Gastroesophageal sphincter (tissue), 4 donors: Measurements from ENCODE around the gene CD79B. TPM values are rescaled to one million over a fixed set of nuclear protein-coding genes. Genes with fewer than 3 reads are reported as not detected.

Experiments
- ATAC-seq: fragments of 150-250 bp; one replicate; pipeline ENCODE4 v1.9.1; 2016; ENCODE audit warnings: mild to moderate bottlenecking, moderate library complexity
- H3K27ac ChIP-seq, 4 donors: fragments of 200-600 bp; sonication (generic) in 3 of 4; 1 replicate in 3 of 4; 2 replicates in 1 of 4; pipeline ENCODE4 v1.5.1; 2016 to 2019
- H3K27me3 ChIP-seq: fragments of 200-600 bp; sonication (generic); one replicate; pipeline ENCODE4 v1.5.1; 2019
- H3K36me3 ChIP-seq, 2 donors: fragments of 200-600 bp; sonication (generic); one replicate each; pipeline ENCODE4 v1.5.1; 2019; ENCODE audit warnings: control low read depth in 1 of 2
- H3K4me1 ChIP-seq, 3 donors: fragments of 200-600 bp; sonication (generic); 1 replicate in 2 of 3; 2 replicates in 1 of 3; pipeline ENCODE4 v1.5.1; 2016 to 2019; ENCODE audit warnings: control low read depth in 2 of 3
- H3K4me3 ChIP-seq, 2 donors: fragments of 200-600 bp; sonication (generic); one replicate each; pipeline ENCODE4 v1.5.1; 2019; ENCODE audit warnings: mild to moderate bottlenecking in 1 of 2, moderate library complexity in 1 of 2
- H3K9me3 ChIP-seq, 3 donors: fragments of 200-600 bp; sonication (generic); one replicate each; pipeline ENCODE4 v1.5.1; 2017 to 2019; ENCODE audit warnings: control low read depth in 2 of 3
- CTCF ChIP-seq, 4 experiments: fragments of 200-600 bp in 2 of 4; fragments of 450-650 bp in 2 of 4; sonication (generic) in 1 of 4; IDR thresholded peaks; one replicate each; pipeline ENCODE4 v1.5.1; 2017 to 2019; ENCODE audit warnings: antibody characterized with exemption in 4 of 4, mild to moderate bottlenecking in 2 of 4, moderate library complexity in 2 of 4
- EP300 ChIP-seq: sonication (generic); formaldehyde crosslinking; IDR thresholded peaks from one replicate; pipeline ENCODE4 v1.6.1; 2017; ENCODE audit warnings: antibody characterized with exemption, mild to moderate bottlenecking
- POLR2A ChIP-seq, 2 donors: fragments of 450-650 bp; IDR thresholded peaks; one replicate each; pipeline ENCODE4 v1.6.1; 2017; ENCODE audit warnings: antibody characterized with exemption in 2 of 2, mild to moderate bottlenecking in 2 of 2, moderate library complexity in 1 of 2
- POLR2AphosphoS5 ChIP-seq: sonication (generic); formaldehyde crosslinking; IDR thresholded peaks from one replicate; pipeline ENCODE4 v1.6.1; 2017; ENCODE audit warnings: antibody characterized with exemption
- WGBS, 2 donors: methylation state at CpG; one replicate each; pipeline ENCODE4 v1.1.5; 2018; ENCODE audit warnings: low coverage in 1 of 2; 5-methylcytosine and 5-hydroxymethylcytosine counted together
- total RNA-seq, 4 donors: library from RNA; depleted of rRNA; stranded (reverse); fragments of >200 nt; gene quantifications; one replicate each; pipeline ENCODE4 v1.1.0, GENCODE V29; 2016

The CD79B gene
- total RNA-seq, 4 donors from 2014 or later, result 2.0 to 5.9 (median 3.3) TPM; not detected in 1

DNA sequence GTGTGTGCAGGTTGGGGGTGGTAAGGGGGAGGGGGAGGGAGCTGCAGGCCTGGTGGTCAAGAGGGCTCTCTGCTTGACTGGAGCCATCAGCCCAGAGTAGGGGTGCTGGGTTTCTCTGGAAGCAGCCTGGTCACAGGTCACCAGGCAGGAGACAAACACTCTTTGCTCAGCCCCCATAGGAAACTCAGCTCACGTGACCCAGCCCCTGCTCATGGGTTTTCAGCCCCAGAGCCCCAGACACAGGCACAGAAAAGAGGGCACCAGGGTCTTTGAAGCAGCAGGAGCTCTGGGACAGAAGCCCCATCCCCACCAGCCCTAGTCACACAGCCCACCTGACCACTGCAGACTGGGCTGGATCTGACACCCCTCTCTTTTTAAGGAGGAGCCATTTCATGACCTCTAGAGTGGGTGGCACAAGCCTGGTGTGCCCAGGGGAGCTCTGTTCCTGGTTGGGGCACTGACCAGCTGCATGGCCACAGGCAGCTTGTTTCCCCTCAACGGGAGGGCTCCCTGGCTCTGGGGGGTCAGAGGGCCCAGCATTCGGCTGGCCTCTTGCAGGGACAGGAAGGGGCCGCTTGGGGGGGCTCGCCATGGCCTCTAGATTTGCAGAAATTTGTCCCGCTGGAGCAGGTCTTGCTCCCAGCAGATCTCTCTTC is 13.8 kb upstream of the CD79B start:
- Histone ChIP-seq H3K4me1 (no peaks in the 10 kb centered on the region), H3K27me3 (peaks cover 37% of the 10 kb centered on the region), H3K36me3 (no peaks in the 10 kb centered on the region), H3K4me3 (no peak overlapping the region), H3K27ac (no peak overlapping the region), H3K9me3 (no peaks in the 10 kb centered on the region)
- TF ChIP-seq EP300, result no peak
- no peak for TF ChIP-seq POLR2AphosphoS5
- TF ChIP-seq CTCF (IDR thresholded peaks at IDR 0.05), result no peak
- TF ChIP-seq POLR2A (IDR thresholded peaks at IDR 0.05), result no peak
- no peak for ATAC-seq
- 83% methylated on average over 1 of the region's 6 CpGs; no CpG with 5 or more reads in 1 of the 2 donors for WGBS, 2 donors

GRCh38 chr17:63944736-63945499 is 12.8 kb upstream of the CD79B start:
- Histone ChIP-seq H3K27ac (no peak overlapping the region), H3K27me3 (peaks cover 27% of the 10 kb centered on the region), H3K9me3 (no peaks in the 10 kb centered on the region), H3K4me3 (no peak overlapping the region), H3K4me1 (no peaks in the 10 kb centered on the region), H3K36me3 (no peaks in the 10 kb centered on the region)
- no peak for TF ChIP-seq POLR2A (IDR thresholded peaks at IDR 0.05)
- no peak for TF ChIP-seq POLR2AphosphoS5
- no peak for TF ChIP-seq CTCF (IDR thresholded peaks at IDR 0.05)
- TF ChIP-seq EP300, result no peak
- no peak for ATAC-seq
- WGBS, 2 donors, result 94% methylated on average over 3 of the region's 24 CpGs; no CpG with 5 or more reads in 1 of the 2 donors

DNA sequence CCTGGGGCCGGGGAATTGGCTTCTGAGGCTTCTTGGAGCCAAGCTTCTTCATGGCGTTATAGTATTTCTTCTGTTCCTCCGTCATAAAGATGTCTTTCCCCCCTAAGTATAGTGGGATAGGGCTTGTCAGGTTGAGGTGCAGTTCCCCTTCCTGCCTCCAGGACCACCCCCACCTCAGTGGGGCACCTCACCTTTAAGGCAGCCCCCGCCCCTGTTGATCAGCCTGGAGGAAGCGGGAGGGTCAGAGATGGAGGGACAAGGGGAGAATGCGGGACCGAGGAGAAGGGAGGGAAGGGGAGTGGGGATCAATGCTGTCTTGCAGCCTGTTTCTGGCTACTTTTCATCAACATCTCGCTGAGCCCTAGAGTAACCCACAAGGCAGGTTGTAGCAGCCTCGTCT is 11.6 kb upstream of the CD79B start:
- Histone ChIP-seq H3K27me3 (peaks cover 15% of the 10 kb centered on the region), H3K4me1 (no peaks in the 10 kb centered on the region), H3K4me3 (no peak overlapping the region), H3K27ac (no peak overlapping the region), H3K9me3 (no peaks in the 10 kb centered on the region), H3K36me3 (no peaks in the 10 kb centered on the region)
- TF ChIP-seq EP300 (no peak), POLR2AphosphoS5 (no peak), POLR2A (IDR thresholded peaks at IDR 0.05) (no peak), CTCF (IDR thresholded peaks at IDR 0.05) (no peak)
- no peak for ATAC-seq
- 61% methylated on average over 3 of the region's 9 CpGs; no CpG with 5 or more reads in 1 of the 2 donors for WGBS, 2 donors

DNA sequence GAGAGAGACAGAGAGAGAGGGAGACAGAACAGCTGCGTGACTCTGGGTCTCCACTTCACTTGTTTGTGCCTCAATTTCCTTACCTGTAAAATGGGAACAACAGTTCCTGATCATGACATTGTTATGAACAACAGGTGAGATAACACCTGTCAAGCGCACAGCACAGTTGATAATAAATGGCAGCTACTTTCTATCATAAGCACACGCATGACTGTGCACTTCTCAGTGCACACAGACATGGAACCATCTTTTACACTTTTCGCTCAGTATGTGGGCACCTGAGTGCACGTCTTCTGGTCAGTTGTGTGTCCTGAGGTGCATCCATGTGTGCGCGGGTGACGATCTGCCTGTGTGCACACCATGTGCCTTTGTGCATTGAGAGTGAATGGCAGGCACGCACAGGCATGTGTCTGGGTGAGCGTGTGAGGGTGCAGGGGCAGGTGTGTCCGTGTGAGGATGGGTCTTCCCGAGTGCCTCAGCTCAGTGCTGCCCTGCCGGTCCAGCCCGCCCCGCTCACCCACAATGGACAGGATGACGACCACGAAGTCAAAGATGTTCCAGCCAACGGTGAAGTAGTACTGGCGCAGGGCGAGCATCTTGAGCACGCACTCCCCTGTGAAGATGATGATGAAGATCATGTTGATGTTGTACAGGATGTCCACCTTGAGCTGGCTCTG is 10.3 kb upstream of the CD79B start:
- no peak overlapping the region for H3K27ac ChIP-seq
- H3K36me3 ChIP-seq, result no peaks in the 10 kb centered on the region
- H3K27me3 ChIP-seq, result peaks cover 4% of the 10 kb centered on the region
- no peak for ATAC-seq
- WGBS, 2 donors, result 90 to 97% methylated on average over 4 to 8 of the region's 21 CpGs
- H3K4me3 ChIP-seq, result no peak overlapping the region
- no peaks in the 10 kb centered on the region for H3K4me1 ChIP-seq
- H3K9me3 ChIP-seq, result no peaks in the 10 kb centered on the region
- TF ChIP-seq CTCF (IDR thresholded peaks at IDR 0.05) (no peak), EP300 (no peak), POLR2A (IDR thresholded peaks at IDR 0.05) (no peak), POLR2AphosphoS5 (no peak)
